Omental fat pad (tissue), 4 donors: ENCODE results near the gene HOXC6. TPM values are rescaled to one million over a fixed set of nuclear protein-coding genes. Genes with fewer than 3 reads are reported as not detected.

Source experiments
- ATAC-seq: fragments of 150-250 bp; one replicate; pipeline ENCODE4 v1.9.1; 2016; ENCODE audit warnings: mild to moderate bottlenecking, moderate library complexity; ENCODE audit not compliant: low FRiP score
- DNase-seq: peaks from one replicate; pipeline ENCODE4 v3.0.0-alpha.2; 2019; ENCODE audit warnings: low spot score
- CTCF ChIP-seq, 3 donors: fragments of 450-650 bp; IDR thresholded peaks; one replicate each; pipeline ENCODE4 v1.5.1; 2016 to 2017; ENCODE audit warnings: antibody characterized with exemption in 3 of 3, mild to moderate bottlenecking in 3 of 3, moderate library complexity in 2 of 3
- total RNA-seq, 4 donors: library from RNA; depleted of rRNA; stranded (reverse); fragments of >200 nt; gene quantifications; one replicate each; pipeline ENCODE4 v1.1.0, GENCODE V29; 2016

The HOXC6 gene
- total RNA-seq, 4 donors from 2014 or later = 0.24 to 1.7 (median 1.2) TPM

- ATAC-seq (no peak), DNase-seq (no peak)
- no peak for TF ChIP-seq CTCF (IDR thresholded peaks at IDR 0.05)
Observed at GRCh38 chr12:54030442-54030801, 2.2 kb downstream of the HOXC6 start.

- no peak for TF ChIP-seq CTCF (IDR thresholded peaks at IDR 0.05)
- ATAC-seq = peak; percentile 33
- DNase-seq = no peak
Observed at GRCh38 chr12:54030889-54031471, 2.7 kb downstream of the HOXC6 start.

- no peak for TF ChIP-seq CTCF (IDR thresholded peaks at IDR 0.05)
- ATAC-seq = no peak
- DNase-seq = no peak
Observed at GRCh38 chr12:54031480-54031879, 3.2 kb downstream of the HOXC6 start.

- no peak for DNase-seq
Observed at GRCh38 chr12:54032086-54032619, 3.9 kb downstream of the HOXC6 start.

GRCh38 chr12:54032627-54033100 lies 4.4 kb downstream of the HOXC6 start, which contains the start of gene HOXC5:
Gene HOXC5 (plus strand): TSS chr12:54033050. CDS start chr12:54033123, 73 bp downstream.
- peak in 2 of 3 donors; percentile 45 to 87 for TF ChIP-seq CTCF (IDR thresholded peaks at IDR 0.05)
- peak; percentile 17 for ATAC-seq
- no peak for DNase-seq

More at GRCh38 chr12:54032086-54032619, 3.9 kb downstream of the HOXC6 start:
- no peak for TF ChIP-seq CTCF (IDR thresholded peaks at IDR 0.05)
- ATAC-seq = no peak

- no peak for DNase-seq
- TF ChIP-seq CTCF (IDR thresholded peaks at IDR 0.05) = no peak
- ATAC-seq = peak; percentile 24
Observed at GRCh38 chr12:54033106-54033979, 5.1 kb downstream of the HOXC6 start.
